G401 (cell line): ENCODE data around the gene LDLRAD4. TPM values are rescaled to one million over a fixed set of nuclear protein-coding genes. Genes with fewer than 3 reads are reported as not detected.
"Not testable (repeated sequence)": the region's sequence is repeated elsewhere in the genome, so short reads cannot be mapped to it uniquely, and the experiment has no call there.

Source experiments
- DNase-seq: peaks from one replicate; pipeline ENCODE4 v3.0.0-alpha.2; 2015; ENCODE audit warnings: low spot score
- in situ Hi-C: cut with HindIII; loops from 2 replicates; pipeline ENCODE4 v1.10.0; 2016; ENCODE audit warnings: low sequenced_read_pairs, mixed read lengths
- total RNA-seq: library from RNA; depleted of rRNA; stranded (reverse); fragments of >200 nt; shearing (Covaris generic); gene quantifications from 2 replicates; pipeline ENCODE4 v1.2.3, GENCODE V29; 2014

Gene LDLRAD4
- total RNA-seq, 1 experiment from 2014 or later = not detected

GRCh38 chr18:13589316-13589715 is 370.8 kb downstream of the LDLRAD4 start:
- DNase-seq = no peak
- in situ Hi-C loops = no loop called here

GRCh38 chr18:13589943-13590342 is 371.4 kb downstream of the LDLRAD4 start:
- DNase-seq = no peak
- in situ Hi-C loops = no loop called here

- no peak for DNase-seq
- in situ Hi-C loops = no loop called here
These were observed 373.7 kb downstream of the LDLRAD4 start for GRCh38 chr18:13592246-13592645.

- no peak for DNase-seq
- in situ Hi-C loops = no loop called here
These were observed 376.0 kb downstream of the LDLRAD4 start for GRCh38 chr18:13594551-13594950.

- DNase-seq = no peak
- in situ Hi-C loops = no loop called here
These were observed 378.5 kb downstream of the LDLRAD4 start for GRCh38 chr18:13597068-13597467.

- no peak for DNase-seq
- in situ Hi-C loops = no loop called here
These were observed 380.0 kb downstream of the LDLRAD4 start for GRCh38 chr18:13598591-13598990.

GRCh38 chr18:13599031-13599430 is 380.5 kb downstream of the LDLRAD4 start:
- in situ Hi-C loops = no loop called here
- no peak for DNase-seq

- no peak for DNase-seq
- in situ Hi-C loops = no loop called here
These were observed 384.9 kb downstream of the LDLRAD4 start for GRCh38 chr18:13603304-13604019.

- no peak for DNase-seq
- in situ Hi-C loops = no loop called here
These were observed 386.2 kb downstream of the LDLRAD4 start for GRCh38 chr18:13604786-13605185.

GRCh38 chr18:13605477-13605876 is 386.9 kb downstream of the LDLRAD4 start:
- in situ Hi-C loops = no loop called here
- no peak for DNase-seq

- in situ Hi-C loops = no loop called here
- no peak for DNase-seq
These were observed 387.3 kb downstream of the LDLRAD4 start for GRCh38 chr18:13605901-13606300.

GRCh38 chr18:13606604-13607254 is 388.2 kb downstream of the LDLRAD4 start:
- DNase-seq = no peak
- in situ Hi-C loops = no loop called here

- DNase-seq, in situ Hi-C loops: not testable (repeated sequence)
These were observed 389.5 kb downstream of the LDLRAD4 start for GRCh38 chr18:13608024-13608562.

GRCh38 chr18:13608791-13609532 is 390.4 kb downstream of the LDLRAD4 start:
- in situ Hi-C loops = no loop called here
- DNase-seq = no peak

GRCh38 chr18:13610555-13611141 is 392.1 kb downstream of the LDLRAD4 start:
- DNase-seq = no peak
- in situ Hi-C loops = no loop called here

- in situ Hi-C loops = no loop called here
- peak; percentile 70 for DNase-seq
These were observed 392.6 kb downstream of the LDLRAD4 start for GRCh38 chr18:13611142-13611600.

GRCh38 chr18:13611601-13612195 is 393.1 kb downstream of the LDLRAD4 start:
- in situ Hi-C loops = no loop called here
- DNase-seq = peak; percentile 64

GRCh38 chr18:13612196-13612997 is 393.8 kb downstream of the LDLRAD4 start:
- DNase-seq = peak; percentile 56
- in situ Hi-C loops = no loop called here
